ENCODE data around the gene SURF6. TPM values are rescaled to one million over a fixed set of nuclear protein-coding genes. Genes with fewer than 3 reads are reported as not detected.

SURF6 gene
- total RNA-seq, 6 experiments from 2014 or later, result 11.2 to 19.3 (median 13.5) TPM

- peaks cover 11% of the 10 kb centered on the region for H3K27me3 Mint-ChIP-seq (ENCODE audit: insufficient read depth)
- no peak for TF ChIP-seq CTCF (IDR thresholded peaks at IDR 0.05)
- peaks cover 34% of the 10 kb centered on the region for H3K36me3 Mint-ChIP-seq (ENCODE audit: low read depth)
- H3K4me3 Mint-ChIP-seq, result no peak overlapping the region
- H3K9me3 Mint-ChIP-seq, result peaks cover 4% of the 10 kb centered on the region; the same call in 1 of the 2 replicates
- no peak for DNase-seq
- H3K27ac Mint-ChIP-seq, result peak overlapping the region; percentile 75
- H3K4me1 Mint-ChIP-seq (ENCODE audit: low read depth), result peaks cover 41% of the 10 kb centered on the region
These were observed 17.6 kb upstream of the SURF6 start for GRCh38 chr9:133353548-133353947.

GRCh38 chr9:133352635-133353340 lies 16.8 kb upstream of the SURF6 start:
- no peak for DNase-seq
- peaks cover 34% of the 10 kb centered on the region for H3K4me1 Mint-ChIP-seq (ENCODE audit: low read depth)
- H3K36me3 Mint-ChIP-seq (ENCODE audit: low read depth), result peaks cover 40% of the 10 kb centered on the region
- no peak for TF ChIP-seq CTCF (IDR thresholded peaks at IDR 0.05)
- peak overlapping the region; percentile 75 for H3K27ac Mint-ChIP-seq
- no peak overlapping the region; the same call in 1 of the 2 replicates for H3K4me3 Mint-ChIP-seq
- peaks cover 8% of the 10 kb centered on the region; the same call in 1 of the 2 replicates for H3K9me3 Mint-ChIP-seq
- peaks cover 17% of the 10 kb centered on the region for H3K27me3 Mint-ChIP-seq (ENCODE audit: insufficient read depth)

GRCh38 chr9:133351908-133352634 lies 16.1 kb upstream of the SURF6 start:
- H3K36me3 Mint-ChIP-seq (ENCODE audit: low read depth), result peaks cover 40% of the 10 kb centered on the region
- peak; percentile 63 for DNase-seq
- H3K4me1 Mint-ChIP-seq (ENCODE audit: low read depth), result peaks cover 29% of the 10 kb centered on the region
- TF ChIP-seq CTCF (IDR thresholded peaks at IDR 0.05), result peak; percentile 79
- H3K4me3 Mint-ChIP-seq, result no peak overlapping the region
- peaks cover 8% of the 10 kb centered on the region; the same call in 1 of the 2 replicates for H3K9me3 Mint-ChIP-seq
- peak overlapping the region; percentile 70 for H3K27ac Mint-ChIP-seq
- H3K27me3 Mint-ChIP-seq (ENCODE audit: insufficient read depth), result peaks cover 17% of the 10 kb centered on the region

GRCh38 chr9:133351526-133351907 lies 15.5 kb upstream of the SURF6 start:
- DNase-seq, result no peak
- peaks cover 40% of the 10 kb centered on the region for H3K36me3 Mint-ChIP-seq (ENCODE audit: low read depth)
- H3K27ac Mint-ChIP-seq, result peak overlapping the region; percentile 70
- peaks cover 17% of the 10 kb centered on the region for H3K27me3 Mint-ChIP-seq (ENCODE audit: insufficient read depth)
- no peak for TF ChIP-seq CTCF (IDR thresholded peaks at IDR 0.05)
- H3K9me3 Mint-ChIP-seq, result peaks cover 8% of the 10 kb centered on the region; the same call in 1 of the 2 replicates
- H3K4me3 Mint-ChIP-seq, result no peak overlapping the region
- peaks cover 33% of the 10 kb centered on the region for H3K4me1 Mint-ChIP-seq (ENCODE audit: low read depth)

GRCh38 chr9:133349965-133350616 lies 14.1 kb upstream of the SURF6 start:
- peaks cover 34% of the 10 kb centered on the region for H3K4me1 Mint-ChIP-seq (ENCODE audit: low read depth)
- peaks cover 8% of the 10 kb centered on the region; the same call in 1 of the 2 replicates for H3K9me3 Mint-ChIP-seq
- peak overlapping the region; percentile 98 for H3K27ac Mint-ChIP-seq
- no peak for DNase-seq
- TF ChIP-seq CTCF (IDR thresholded peaks at IDR 0.05), result no peak
- H3K36me3 Mint-ChIP-seq (ENCODE audit: low read depth), result peaks cover 40% of the 10 kb centered on the region
- H3K27me3 Mint-ChIP-seq (ENCODE audit: insufficient read depth), result peaks cover 14% of the 10 kb centered on the region
- peak overlapping the region; percentile 99 for H3K4me3 Mint-ChIP-seq
